Left colon (tissue), 2 donors: ENCODE results near the gene RNF13. TPM values are rescaled to one million over a fixed set of nuclear protein-coding genes. Genes with fewer than 3 reads are reported as not detected.
A peak's percentile ranks its signal among the peaks of the same experiment; 100 is the strongest.

Experiments used
- ATAC-seq: fragments of 200-7000 bp; cut with Tn5 transposase; one replicate; pipeline ENCODE4 v1.9.1; 2020; ENCODE audit warnings: mild to moderate bottlenecking, moderate library complexity
- DNase-seq, 2 donors: peaks; one replicate each; pipeline ENCODE4 v3.0.0-alpha.2; 2020
- intact Hi-C, 2 donors: fragments of 100-400 bp; cut with DNase I in 1 of 2; cut with micrococcal nuclease in 1 of 2; formaldehyde crosslinking; loops; one replicate each; pipeline versions ENCODE4 v1.11.2 to v1.14.0; 2022; cut with DNase I, micrococcal nuclease
- total RNA-seq, 2 donors: library from RNA; stranded (reverse); fragmentation: NEBNext Ultra II Directional; extraction: Animal tissue kit (Norgen Biotek cat#: 25700); gene quantifications; one replicate each; pipeline ENCODE4 v1.2.1, GENCODE V29; 2021
- donor health status: DM: no; HTN: no; CAD: no.
- donor health status: DM: yes; HTN: yes; CAD: no.

The RNF13 gene
- total RNA-seq, 2 donors from 2014 or later: 47.5 to 61.7 TPM

DNA sequence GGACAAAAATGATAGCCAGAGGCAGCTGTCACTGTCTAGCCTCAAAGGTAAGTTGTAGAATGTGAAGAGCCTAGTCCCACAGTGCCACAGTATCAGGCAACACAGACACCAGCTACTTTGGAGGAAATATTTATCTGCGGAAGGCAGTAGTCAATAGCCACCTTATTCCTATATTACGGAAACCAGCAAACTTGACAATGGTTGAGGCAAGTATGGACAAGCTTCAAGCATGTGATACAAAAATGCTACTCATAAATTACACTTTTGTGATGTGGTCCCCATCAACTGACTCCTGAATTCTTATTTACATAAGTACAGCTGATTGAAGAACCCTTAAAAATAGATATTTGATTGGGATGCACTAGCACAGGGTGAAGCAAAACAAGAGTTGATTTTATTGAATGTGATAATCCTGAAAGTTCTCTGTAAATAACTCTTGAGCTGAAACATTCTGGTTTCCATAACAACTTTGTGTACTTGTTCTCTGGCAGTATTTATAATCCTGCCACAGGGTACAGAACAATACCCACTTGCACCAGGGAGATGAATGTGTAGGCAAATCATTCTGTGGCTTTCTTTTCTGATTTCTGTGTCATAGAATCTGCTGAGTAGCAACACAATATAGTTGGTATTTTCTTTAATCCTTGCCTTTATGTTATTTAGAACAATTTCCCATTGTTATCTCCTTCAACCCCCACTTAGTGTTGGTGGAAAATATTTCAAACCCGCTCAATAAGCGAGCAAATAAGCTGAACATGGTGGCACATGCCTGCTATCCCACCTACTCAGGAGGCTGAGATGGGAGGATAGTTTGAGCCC is 20.4 kb upstream of the RNF13 start, which contains the start of gene ANKUB1:
Gene ANKUB1 (minus strand): TSS at position 103 of the 819 bp plus-strand sequence. CDS start 188 bp downstream, outside the sequence.
- DNase-seq (no peak), ATAC-seq (no peak)
- intact Hi-C loops: no loop called here

DNA sequence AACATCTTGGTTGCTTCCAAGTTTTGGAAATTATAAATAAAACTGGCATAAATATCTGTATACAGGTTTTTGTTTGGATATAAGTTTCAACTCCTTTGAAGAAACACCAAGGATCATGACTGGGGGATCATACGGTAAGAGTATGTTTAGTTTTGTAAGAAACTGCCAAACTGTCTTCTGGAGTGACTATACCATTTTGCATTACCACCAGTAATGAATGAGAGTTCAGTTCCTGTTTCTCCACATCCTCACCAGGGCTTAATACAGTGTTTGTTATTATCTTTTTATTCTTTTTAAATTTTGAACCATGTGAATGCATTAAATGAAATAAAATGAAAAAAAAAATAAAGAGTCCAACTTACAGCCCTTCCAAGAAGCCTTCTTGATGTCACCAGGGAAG is 17.0 kb upstream of the RNF13 start:
- intact Hi-C loops: no loop called here
- ATAC-seq: no peak

GRCh38 chr3:149800693-149801092 is 12.3 kb upstream of the RNF13 start:
- ATAC-seq (no peak), DNase-seq (no peak)
- intact Hi-C loops: no loop called here

More for the DNA sequence above, 17.0 kb upstream of the RNF13 start:
- no peak for DNase-seq

DNA sequence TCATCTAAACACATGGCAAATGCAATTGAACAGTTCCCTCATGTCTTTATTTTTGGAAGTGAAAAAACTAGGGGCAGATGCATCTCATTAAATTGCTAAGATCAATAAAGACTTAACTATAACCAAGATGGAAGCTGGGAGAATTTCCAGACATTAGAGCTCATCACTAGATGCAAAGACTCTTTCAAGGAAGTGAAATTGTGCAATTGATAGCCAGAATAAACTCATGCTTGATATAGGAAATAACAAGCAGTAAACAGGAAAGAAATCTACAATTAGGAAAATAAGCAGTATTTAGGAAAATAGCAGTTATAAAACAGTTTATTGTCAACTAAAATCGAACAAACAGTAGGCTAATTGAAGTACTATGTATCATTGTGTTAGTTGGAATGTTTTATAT is 11.8 kb upstream of the RNF13 start:
- ATAC-seq (no peak), DNase-seq (no peak)
- intact Hi-C loops: no loop called here

- DNase-seq (no peak), ATAC-seq (no peak)
- intact Hi-C loops: no loop called here
Observed at GRCh38 chr3:149801639-149802038, 11.4 kb upstream of the RNF13 start.

DNA sequence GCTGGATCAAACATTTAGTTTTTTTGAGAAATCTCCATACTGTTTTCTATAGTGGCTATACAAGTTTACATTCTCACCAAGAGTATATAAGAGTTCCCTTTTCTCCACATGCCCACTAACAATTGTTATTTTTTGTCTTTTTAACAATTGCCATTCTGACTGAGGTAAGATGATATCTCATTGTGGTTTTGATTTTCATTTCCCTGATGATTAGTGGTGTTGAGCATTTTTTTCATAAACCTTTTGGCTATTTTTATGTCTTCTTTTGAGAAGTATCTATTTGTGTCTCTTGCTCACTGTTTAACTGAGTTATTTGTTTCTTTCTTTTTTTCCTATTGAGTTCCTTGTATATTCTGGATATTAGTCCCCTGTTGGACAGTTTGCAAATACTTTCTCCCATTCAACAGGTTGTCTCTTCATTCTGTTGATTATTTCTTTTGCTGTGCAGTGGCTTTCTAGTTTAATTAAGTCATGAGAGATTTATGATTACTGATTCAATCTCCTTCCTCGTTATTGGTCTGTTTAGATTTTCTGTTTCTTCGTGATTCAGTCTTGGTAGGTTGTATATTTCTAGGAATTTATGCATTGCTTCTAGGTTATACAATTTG is 6.7 kb upstream of the RNF13 start:
- ATAC-seq (no peak), DNase-seq (no peak)
- intact Hi-C loops: no loop called here

DNA sequence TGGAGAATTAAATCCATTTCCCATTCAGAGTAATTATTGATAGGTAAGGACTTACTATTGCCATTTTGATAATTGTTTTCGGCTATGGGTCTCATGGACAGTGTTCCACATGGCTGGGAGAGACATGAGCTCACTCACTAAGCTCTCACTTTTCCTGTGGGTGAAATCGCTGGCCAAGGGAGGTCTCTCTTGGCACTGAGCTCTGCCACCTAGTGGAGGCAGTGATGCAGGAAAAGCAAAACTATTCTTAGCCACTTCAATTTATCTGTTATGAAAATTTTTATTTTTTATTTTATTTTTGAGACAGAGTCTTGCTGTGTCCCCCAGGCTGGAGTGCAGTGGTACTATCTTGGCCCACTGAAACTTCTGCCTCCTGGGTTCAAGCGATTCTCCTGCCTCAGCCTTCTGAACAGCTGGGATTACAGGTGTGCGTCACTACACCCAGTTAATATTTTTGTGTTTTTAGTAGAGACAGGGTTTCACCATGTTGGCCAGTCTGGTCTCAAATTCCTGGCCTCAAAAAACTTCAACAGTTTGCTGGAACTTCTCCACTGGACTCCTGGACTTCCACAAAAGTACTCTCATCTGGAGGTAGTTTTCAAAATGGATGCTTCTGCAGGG is 4.7 kb upstream of the RNF13 start:
- ATAC-seq (no peak), DNase-seq (peak; percentile 51 to 72)
- intact Hi-C loops: no loop called here

GRCh38 chr3:149809699-149810098 is 3.3 kb upstream of the RNF13 start:
- intact Hi-C loops: no loop called here
- no peak for ATAC-seq

DNA sequence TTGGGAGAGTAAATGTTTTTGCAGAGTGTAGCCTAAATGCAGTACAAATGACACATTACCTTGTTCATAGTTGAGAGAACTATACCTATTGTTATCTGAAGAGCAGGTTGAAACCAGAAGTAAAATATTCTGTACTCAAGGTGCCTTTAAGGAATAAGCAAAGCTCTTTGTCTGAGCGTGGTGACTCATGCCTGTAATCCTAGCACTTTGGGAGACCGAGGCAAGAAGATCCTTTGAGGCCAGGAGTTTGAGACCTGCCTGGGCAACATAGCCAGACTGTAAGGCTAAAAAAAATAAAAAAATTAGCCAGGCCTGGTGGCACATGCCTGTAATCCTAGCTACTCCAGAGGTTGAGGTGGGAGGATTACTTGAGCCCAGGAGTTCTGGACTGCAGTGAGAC is 2.2 kb upstream of the RNF13 start:
- ATAC-seq (no peak), DNase-seq (no peak)
- intact Hi-C loops: no loop called here

More at GRCh38 chr3:149809699-149810098, 3.3 kb upstream of the RNF13 start:
- DNase-seq: no peak

- intact Hi-C loops: no loop called here
- ATAC-seq (peak; percentile 2), DNase-seq (no peak)
Observed at GRCh38 chr3:149812165-149812605, 830 bp upstream of the RNF13 start.

DNA sequence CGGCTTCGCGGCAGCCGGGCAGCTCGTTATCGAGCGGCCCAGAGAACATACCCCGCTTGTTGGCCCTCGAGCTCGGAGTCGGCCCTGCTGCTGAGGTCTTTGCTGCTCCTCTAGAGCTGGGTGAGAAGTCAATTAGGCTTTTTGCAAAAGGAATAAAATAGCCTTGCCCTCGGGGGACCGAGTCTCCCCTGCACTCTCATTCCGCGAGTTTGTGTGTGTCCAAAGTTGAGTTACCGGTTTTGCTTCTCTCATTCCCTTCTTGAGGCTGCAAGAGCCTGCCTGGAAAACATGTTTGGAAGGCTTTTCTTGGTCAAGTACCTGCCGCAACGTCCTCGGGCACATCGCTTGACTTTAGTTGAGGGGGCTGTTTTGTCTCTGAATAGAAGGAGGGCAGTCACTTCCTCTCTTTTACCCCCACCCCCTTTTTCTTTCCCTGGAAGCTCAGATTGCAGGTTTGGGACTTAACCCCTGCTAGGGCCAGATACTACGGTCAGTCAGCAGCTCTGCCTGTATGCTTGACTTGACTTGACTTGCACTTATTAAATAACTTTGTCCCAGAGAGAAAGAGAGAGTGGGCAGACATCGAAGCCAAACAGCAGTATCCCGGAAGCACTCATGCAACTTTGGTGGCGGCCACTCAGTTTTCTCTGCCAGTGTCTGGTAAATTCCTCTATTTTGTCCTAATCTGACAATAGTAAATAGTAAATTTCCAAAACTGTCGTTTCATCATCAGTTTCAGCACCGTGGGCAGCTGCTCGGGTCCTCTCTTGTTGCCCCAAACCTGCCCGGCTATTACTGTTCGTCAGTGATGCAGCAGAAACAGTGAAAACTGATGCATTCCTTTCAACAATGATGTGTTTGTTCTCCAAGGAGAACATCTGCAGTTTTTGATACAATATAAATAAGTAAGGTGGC is 609 bp downstream of the RNF13 start:
- intact Hi-C loops: no loop called here
- ATAC-seq (peak; percentile 28), DNase-seq (peak in 1 of 2 donors; percentile 25)

- ATAC-seq: no peak
- intact Hi-C loops: no loop called here
- no peak for DNase-seq
Observed at GRCh38 chr3:149815321-149815720, 2.3 kb downstream of the RNF13 start.

GRCh38 chr3:149815728-149816127 is 2.7 kb downstream of the RNF13 start:
- intact Hi-C loops: no loop called here
- ATAC-seq (no peak), DNase-seq (no peak)

GRCh38 chr3:149816311-149816710 is 3.3 kb downstream of the RNF13 start:
- DNase-seq: no peak
- ATAC-seq: no peak
- intact Hi-C loops: no loop called here

GRCh38 chr3:149816986-149817385 is 4.0 kb downstream of the RNF13 start:
- ATAC-seq (no peak), DNase-seq (no peak)
- intact Hi-C loops: no loop called here

DNA sequence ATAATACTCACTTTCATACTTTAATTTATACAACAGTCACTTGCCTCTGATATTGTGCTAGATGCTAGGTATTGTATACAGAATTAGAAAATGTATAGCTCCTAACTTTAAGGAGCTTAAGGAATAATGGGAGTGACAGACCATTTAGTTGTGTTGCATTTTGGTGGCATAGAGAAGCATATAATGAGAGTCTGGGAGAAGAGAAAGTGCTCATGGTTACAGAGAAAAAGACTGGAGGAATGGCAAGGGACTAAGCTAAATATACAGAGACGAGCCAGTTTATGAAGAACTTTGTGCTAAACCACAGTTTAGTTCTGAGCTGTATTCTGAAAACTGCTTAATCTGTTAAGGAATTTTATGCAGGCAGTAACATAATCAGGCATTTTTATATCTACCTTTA is 6.4 kb downstream of the RNF13 start:
- DNase-seq: no peak
- intact Hi-C loops: no loop called here
- no peak for ATAC-seq

DNA sequence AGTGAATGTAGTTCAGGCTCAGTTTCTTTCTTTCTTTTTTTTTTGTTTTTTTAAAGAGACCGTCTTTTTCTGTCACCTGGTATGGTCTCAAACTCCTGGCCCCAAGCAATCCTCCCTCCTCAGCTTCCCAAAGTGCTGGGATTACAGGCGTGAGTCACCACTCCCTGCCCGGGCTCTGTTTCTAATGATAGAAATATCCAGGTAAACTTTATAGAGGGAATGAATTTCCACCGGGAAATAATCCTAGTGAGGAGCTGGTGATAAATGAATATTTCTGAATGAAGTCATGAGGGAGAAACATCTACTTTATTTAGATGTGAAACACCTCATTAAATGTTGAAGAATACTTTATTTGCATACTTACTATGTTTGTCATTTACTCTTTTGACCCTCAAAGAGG is 7.2 kb downstream of the RNF13 start:
- no peak for ATAC-seq
- intact Hi-C loops: no loop called here

GRCh38 chr3:149826636-149827035 is 13.6 kb downstream of the RNF13 start:
- intact Hi-C loops: no loop called here
- ATAC-seq: no peak
- no peak for DNase-seq

More for the DNA sequence above, 7.2 kb downstream of the RNF13 start:
- no peak for DNase-seq

DNA sequence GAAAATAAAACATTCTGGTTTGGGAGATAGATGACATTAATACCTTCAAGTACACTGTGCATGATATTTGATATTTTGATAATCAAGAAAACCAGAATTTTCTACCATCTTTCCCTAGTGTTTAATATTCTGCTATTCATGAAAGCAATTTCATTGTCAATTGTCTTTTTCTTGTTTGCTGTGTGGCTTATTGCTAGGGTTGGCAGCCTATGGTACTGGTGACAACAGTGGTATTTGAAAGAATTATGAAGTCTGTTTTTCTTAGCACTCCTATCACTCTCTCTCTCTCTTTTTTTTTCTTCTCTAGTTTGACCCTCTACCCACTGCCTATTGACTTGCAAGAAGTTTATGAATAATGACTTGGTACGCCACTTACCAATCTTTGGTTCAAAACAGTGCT is 15.4 kb downstream of the RNF13 start:
- no peak for ATAC-seq
- intact Hi-C loops: no loop called here
- no peak for DNase-seq
